GM18507 (cell line): ENCODE data around the gene SLC7A4.
"Not testable (repeated sequence)": the region's sequence is repeated elsewhere in the genome, so short reads cannot be mapped to it uniquely, and the experiment has no call there.

Source experiments
- DNase-seq: peaks from one replicate; pipeline ENCODE4 v3.0.0; 2011; ENCODE audit warnings: low read depth; ENCODE audit not compliant: insufficient read length; ENCODE audit errors: extremely low spot score
- FAIRE-seq: peaks from 2 replicates; lab custom pipeline; 2011; peaks lifted over from hg19 to GRCh38; lab: Jason Lieb, UNC

Gene SLC7A4

GRCh38 chr22:21067075-21067900 lies 34.9 kb upstream of the SLC7A4 start:
- DNase-seq (no peak), FAIRE-seq (no peak)

GRCh38 chr22:21064917-21065864 lies 32.8 kb upstream of the SLC7A4 start:
- DNase-seq (no peak), FAIRE-seq (no peak)

GRCh38 chr22:21064425-21064824 lies 32.1 kb upstream of the SLC7A4 start:
- not testable (repeated sequence) for DNase-seq, FAIRE-seq

GRCh38 chr22:21061660-21062321 lies 29.4 kb upstream of the SLC7A4 start:
- DNase-seq, FAIRE-seq: not testable (repeated sequence)

- FAIRE-seq, DNase-seq: not testable (repeated sequence)
These were observed 28.0 kb upstream of the SLC7A4 start for GRCh38 chr22:21060363-21060762.

GRCh38 chr22:21055880-21056319 lies 23.5 kb upstream of the SLC7A4 start:
- FAIRE-seq, result no peak
- DNase-seq, result no peak

- FAIRE-seq (no peak), DNase-seq (no peak)
These were observed 23.1 kb upstream of the SLC7A4 start for GRCh38 chr22:21055564-21055834.

GRCh38 chr22:21054714-21055563 lies 22.6 kb upstream of the SLC7A4 start:
- FAIRE-seq, result no peak
- DNase-seq, result no peak

- FAIRE-seq, result no peak
- DNase-seq, result no peak
These were observed 21.8 kb upstream of the SLC7A4 start for GRCh38 chr22:21054046-21054713.

- FAIRE-seq, result no peak
- no peak for DNase-seq
These were observed 20.5 kb upstream of the SLC7A4 start for GRCh38 chr22:21052715-21053459.

GRCh38 chr22:21051831-21052400 lies 19.6 kb upstream of the SLC7A4 start:
- no peak for FAIRE-seq
- DNase-seq, result no peak

- no peak for DNase-seq
- FAIRE-seq, result no peak
These were observed 18.9 kb upstream of the SLC7A4 start for GRCh38 chr22:21051145-21051830.

- FAIRE-seq, result not testable (repeated sequence)
These were observed 16.6 kb upstream of the SLC7A4 start for GRCh38 chr22:21048965-21049364.

GRCh38 chr22:21048448-21048847 lies 16.1 kb upstream of the SLC7A4 start:
- FAIRE-seq, DNase-seq: not testable (repeated sequence)

More at GRCh38 chr22:21048965-21049364, 16.6 kb upstream of the SLC7A4 start:
- not testable (repeated sequence) for DNase-seq

GRCh38 chr22:21047730-21048129 lies 15.4 kb upstream of the SLC7A4 start:
- FAIRE-seq (no peak), DNase-seq (no peak)

- FAIRE-seq (no peak), DNase-seq (no peak)
These were observed 14.8 kb upstream of the SLC7A4 start for GRCh38 chr22:21047035-21047661.
